IPS-15b (cell line): Measurements from ENCODE around the gene CHCHD10.

Experiments
- H3K27me3 ChIP-seq: one replicate; pipeline ENCODE4 v1.6.1; 2013; ENCODE audit warnings: low read length; ENCODE audit not compliant: control insufficient read depth, insufficient read depth
- H3K36me3 ChIP-seq: one replicate; pipeline ENCODE4 v1.6.1; 2013; ENCODE audit warnings: low read length; ENCODE audit not compliant: control insufficient read depth, insufficient read depth
- H3K4me1 ChIP-seq: one replicate; pipeline ENCODE4 v1.6.1; 2013; ENCODE audit warnings: mild to moderate bottlenecking, low read length; ENCODE audit not compliant: control insufficient read depth, insufficient read depth
- H3K4me3 ChIP-seq: one replicate; pipeline ENCODE4 v1.5.1; 2013; ENCODE audit warnings: low read depth, low read length
- H3K9ac ChIP-seq: one replicate; pipeline ENCODE4 v1.6.1; 2013; ENCODE audit warnings: low read depth, mild to moderate bottlenecking, low read length
- H3K9me3 ChIP-seq: one replicate; pipeline ENCODE4 v1.6.1; 2013; ENCODE audit warnings: mild to moderate bottlenecking, low read length; ENCODE audit not compliant: control insufficient read depth, insufficient read depth

The CHCHD10 gene

GRCh38 chr22:23752090-23752691 is 15.6 kb downstream of the CHCHD10 start:
- peak overlapping the region; percentile 85 for H3K4me3 ChIP-seq
- no peaks in the 10 kb centered on the region for H3K36me3 ChIP-seq
- peaks cover 2% of the 10 kb centered on the region for H3K4me1 ChIP-seq
- no peak overlapping the region for H3K9ac ChIP-seq
- no peaks in the 10 kb centered on the region for H3K27me3 ChIP-seq
- no peaks in the 10 kb centered on the region for H3K9me3 ChIP-seq

- H3K9ac ChIP-seq, result peak overlapping the region; percentile 79
- H3K4me3 ChIP-seq, result peak overlapping the region; percentile 85
- no peaks in the 10 kb centered on the region for H3K36me3 ChIP-seq
- H3K9me3 ChIP-seq, result no peaks in the 10 kb centered on the region
- H3K4me1 ChIP-seq, result no peaks in the 10 kb centered on the region
- no peaks in the 10 kb centered on the region for H3K27me3 ChIP-seq
Measured at GRCh38 chr22:23751441-23751996, 16.3 kb downstream of the CHCHD10 start.

GRCh38 chr22:23750714-23751440 is 16.9 kb downstream of the CHCHD10 start, which contains the start of gene ZNF70:
Gene ZNF70 (minus strand): TSS chr22:23751112. CDS start chr22:23745140, 5,972 bp downstream.
- Histone ChIP-seq H3K9ac (peak within 1 kb of the TSS; percentile 79), H3K9me3 (no peaks in the 10 kb centered on the region), H3K36me3 (no peaks in the 10 kb centered on the region), H3K4me3 (peak within 1 kb of the TSS; percentile 85), H3K27me3 (no peaks in the 10 kb centered on the region), H3K4me1 (no peaks in the 10 kb centered on the region)

- Histone ChIP-seq H3K9me3 (no peaks in the 10 kb centered on the region), H3K27me3 (no peaks in the 10 kb centered on the region), H3K4me1 (no peaks in the 10 kb centered on the region), H3K4me3 (peak overlapping the region; percentile 78), H3K9ac (no peak overlapping the region), H3K36me3 (no peaks in the 10 kb centered on the region)
Measured at GRCh38 chr22:23750367-23750713, 17.4 kb downstream of the CHCHD10 start.

- H3K9ac ChIP-seq, result no peak overlapping the region
- no peaks in the 10 kb centered on the region for H3K27me3 ChIP-seq
- no peaks in the 10 kb centered on the region for H3K4me1 ChIP-seq
- H3K9me3 ChIP-seq, result no peaks in the 10 kb centered on the region
- no peaks in the 10 kb centered on the region for H3K36me3 ChIP-seq
- H3K4me3 ChIP-seq, result peak overlapping the region; percentile 78
Measured at GRCh38 chr22:23749841-23750301, 17.9 kb downstream of the CHCHD10 start.

GRCh38 chr22:23745791-23746190 is 22.0 kb downstream of the CHCHD10 start:
- no peak overlapping the region for H3K9ac ChIP-seq
- H3K36me3 ChIP-seq, result peaks cover 13% of the 10 kb centered on the region
- no peak overlapping the region for H3K4me3 ChIP-seq
- H3K9me3 ChIP-seq, result no peaks in the 10 kb centered on the region
- no peaks in the 10 kb centered on the region for H3K4me1 ChIP-seq
- no peaks in the 10 kb centered on the region for H3K27me3 ChIP-seq

- Histone ChIP-seq H3K9ac (no peak overlapping the region), H3K4me3 (no peak overlapping the region), H3K9me3 (no peaks in the 10 kb centered on the region), H3K27me3 (no peaks in the 10 kb centered on the region), H3K36me3 (peaks cover 13% of the 10 kb centered on the region), H3K4me1 (no peaks in the 10 kb centered on the region)
Measured at GRCh38 chr22:23744485-23744884, 23.3 kb downstream of the CHCHD10 start.

- Histone ChIP-seq H3K27me3 (no peaks in the 10 kb centered on the region), H3K4me3 (no peak overlapping the region), H3K36me3 (peaks cover 13% of the 10 kb centered on the region), H3K9me3 (no peaks in the 10 kb centered on the region), H3K9ac (no peak overlapping the region), H3K4me1 (no peaks in the 10 kb centered on the region)
Measured at GRCh38 chr22:23744001-23744400, 23.8 kb downstream of the CHCHD10 start.

- H3K36me3 ChIP-seq, result peaks cover 13% of the 10 kb centered on the region
- H3K9ac ChIP-seq, result no peak overlapping the region
- H3K27me3 ChIP-seq, result no peaks in the 10 kb centered on the region
- no peaks in the 10 kb centered on the region for H3K4me1 ChIP-seq
- no peak overlapping the region for H3K4me3 ChIP-seq
- no peaks in the 10 kb centered on the region for H3K9me3 ChIP-seq
Measured at GRCh38 chr22:23743303-23743705, 24.5 kb downstream of the CHCHD10 start.

GRCh38 chr22:23742505-23743264 is 25.1 kb downstream of the CHCHD10 start:
- no peak overlapping the region for H3K4me3 ChIP-seq
- no peaks in the 10 kb centered on the region for H3K27me3 ChIP-seq
- H3K36me3 ChIP-seq, result peaks cover 13% of the 10 kb centered on the region
- no peak overlapping the region for H3K9ac ChIP-seq
- no peaks in the 10 kb centered on the region for H3K4me1 ChIP-seq
- H3K9me3 ChIP-seq, result no peaks in the 10 kb centered on the region

- Histone ChIP-seq H3K27me3 (no peaks in the 10 kb centered on the region), H3K36me3 (no peaks in the 10 kb centered on the region), H3K9ac (no peak overlapping the region), H3K4me1 (no peaks in the 10 kb centered on the region), H3K9me3 (no peaks in the 10 kb centered on the region), H3K4me3 (no peak overlapping the region)
Measured at GRCh38 chr22:23737696-23738095, 30.1 kb downstream of the CHCHD10 start.
